ENCODE data around the gene KIF6. TPM values are rescaled to one million over a fixed set of nuclear protein-coding genes. Genes with fewer than 3 reads are reported as not detected.

Gene KIF6
- total RNA-seq, 1 donor from 2014 or later: 2.0 TPM

- H3K4me1 ChIP-seq (ENCODE audit: insufficient read depth, low read length): no peaks in the 10 kb centered on the region
- no peaks in the 10 kb centered on the region for H3K27me3 Mint-ChIP-seq (ENCODE audit: low read depth, unreplicated experiment)
- no peak overlapping the region for H3K27ac ChIP-seq (ENCODE audit: low read depth, low read length)
- no peak overlapping the region for H3K27ac Mint-ChIP-seq (ENCODE audit: unreplicated experiment)
- no peak overlapping the region for H3K9ac ChIP-seq (ENCODE audit: low read length)
- H3K4me3 ChIP-seq (ENCODE audit: insufficient read depth, low read depth, low read length): no peak overlapping the region
- DNase-seq (ENCODE audit: low read depth) (no peak), FAIRE-seq (no peak)
- no peaks in the 10 kb centered on the region for H3K79me2 ChIP-seq (ENCODE audit: insufficient read depth, low read length)
- no peaks in the 10 kb centered on the region for H3K36me3 Mint-ChIP-seq (ENCODE audit: low read depth, unreplicated experiment)
- H3K9me3 Mint-ChIP-seq (ENCODE audit: unreplicated experiment): no peaks in the 10 kb centered on the region
- H4K20me1 ChIP-seq (ENCODE audit: insufficient read depth, low read length): no peaks in the 10 kb centered on the region
- H2AFZ ChIP-seq (ENCODE audit: low read depth, low read length): no peak overlapping the region
- H3K4me3 Mint-ChIP-seq (ENCODE audit: unreplicated experiment): no peak overlapping the region
- H3K4me1 Mint-ChIP-seq (ENCODE audit: low read depth, unreplicated experiment): no peaks in the 10 kb centered on the region
- TF ChIP-seq EZH2 (IDR thresholded peaks at IDR 0.05; ENCODE audit: insufficient read depth, low read length): no peak
- TF ChIP-seq CTCF (IDR thresholded peaks at IDR 0.05; ENCODE audit: insufficient read depth, low read depth, low read length): no peak
- no peaks in the 10 kb centered on the region for H3K27me3 ChIP-seq (ENCODE audit: insufficient read depth, low read length)
- no peaks in the 10 kb centered on the region for H3K9me3 ChIP-seq (ENCODE audit: insufficient read depth, low read depth, low read length)
- H3K36me3 ChIP-seq (ENCODE audit: insufficient read depth, low read length): no peaks in the 10 kb centered on the region
- H3K4me2 ChIP-seq (ENCODE audit: low read length): no peak overlapping the region
Observed at GRCh38 chr6:39585641-39586040, 139.6 kb downstream of the KIF6 start.

GRCh38 chr6:39577446-39578165, 147.6 kb downstream of the KIF6 start:
- Histone ChIP-seq H3K36me3 (ENCODE audit: insufficient read depth, low read length) (no peaks in the 10 kb centered on the region), H2AFZ (ENCODE audit: low read depth, low read length) (no peak overlapping the region), H3K27me3 (ENCODE audit: insufficient read depth, low read length) (no peaks in the 10 kb centered on the region), H4K20me1 (ENCODE audit: insufficient read depth, low read length) (no peaks in the 10 kb centered on the region), H3K4me1 (ENCODE audit: insufficient read depth, low read length) (no peaks in the 10 kb centered on the region), H3K4me2 (ENCODE audit: low read length) (no peak overlapping the region), H3K79me2 (ENCODE audit: insufficient read depth, low read length) (no peaks in the 10 kb centered on the region), H3K9ac (ENCODE audit: low read length) (no peak overlapping the region), H3K27ac (ENCODE audit: low read depth, low read length) (no peak overlapping the region), H3K9me3 (ENCODE audit: insufficient read depth, low read depth, low read length) (no peaks in the 10 kb centered on the region), H3K4me3 (ENCODE audit: insufficient read depth, low read depth, low read length) (no peak overlapping the region)
- FAIRE-seq (no peak), DNase-seq (ENCODE audit: low read depth) (no peak)
- Mint-ChIP-seq H3K4me3 (ENCODE audit: unreplicated experiment) (no peak overlapping the region), H3K36me3 (ENCODE audit: low read depth, unreplicated experiment) (no peaks in the 10 kb centered on the region), H3K9me3 (ENCODE audit: unreplicated experiment) (peaks cover 2% of the 10 kb centered on the region), H3K4me1 (ENCODE audit: low read depth, unreplicated experiment) (peaks cover 3% of the 10 kb centered on the region), H3K27ac (ENCODE audit: unreplicated experiment) (no peak overlapping the region), H3K27me3 (ENCODE audit: low read depth, unreplicated experiment) (no peaks in the 10 kb centered on the region)
- TF ChIP-seq CTCF (IDR thresholded peaks at IDR 0.05; ENCODE audit: insufficient read depth, low read depth, low read length) (no peak), EZH2 (IDR thresholded peaks at IDR 0.05; ENCODE audit: insufficient read depth, low read length) (no peak)

GRCh38 chr6:39576556-39577303, 148.5 kb downstream of the KIF6 start:
- Histone ChIP-seq H3K79me2 (ENCODE audit: insufficient read depth, low read length) (no peaks in the 10 kb centered on the region), H3K4me1 (ENCODE audit: insufficient read depth, low read length) (no peaks in the 10 kb centered on the region), H4K20me1 (ENCODE audit: insufficient read depth, low read length) (no peaks in the 10 kb centered on the region), H2AFZ (ENCODE audit: low read depth, low read length) (no peak overlapping the region), H3K4me3 (ENCODE audit: insufficient read depth, low read depth, low read length) (no peak overlapping the region), H3K4me2 (ENCODE audit: low read length) (no peak overlapping the region), H3K9me3 (ENCODE audit: insufficient read depth, low read depth, low read length) (no peaks in the 10 kb centered on the region), H3K9ac (ENCODE audit: low read length) (no peak overlapping the region), H3K27ac (ENCODE audit: low read depth, low read length) (no peak overlapping the region), H3K36me3 (ENCODE audit: insufficient read depth, low read length) (no peaks in the 10 kb centered on the region), H3K27me3 (ENCODE audit: insufficient read depth, low read length) (no peaks in the 10 kb centered on the region)
- H3K27me3 Mint-ChIP-seq (ENCODE audit: low read depth, unreplicated experiment): no peaks in the 10 kb centered on the region
- H3K4me1 Mint-ChIP-seq (ENCODE audit: low read depth, unreplicated experiment): peaks cover 3% of the 10 kb centered on the region
- H3K4me3 Mint-ChIP-seq (ENCODE audit: unreplicated experiment): no peak overlapping the region
- no peak overlapping the region for H3K27ac Mint-ChIP-seq (ENCODE audit: unreplicated experiment)
- TF ChIP-seq CTCF (IDR thresholded peaks at IDR 0.05; ENCODE audit: insufficient read depth, low read depth, low read length): no peak
- TF ChIP-seq EZH2 (IDR thresholded peaks at IDR 0.05; ENCODE audit: insufficient read depth, low read length): no peak
- no peak for FAIRE-seq
- no peak for DNase-seq (ENCODE audit: low read depth)
- H3K36me3 Mint-ChIP-seq (ENCODE audit: low read depth, unreplicated experiment): no peaks in the 10 kb centered on the region
- H3K9me3 Mint-ChIP-seq (ENCODE audit: unreplicated experiment): peaks cover 2% of the 10 kb centered on the region
